Colon (tissue), 2 donors: ENCODE results near the gene MOCS1.

ENCODE experiments used
- FAIRE-seq: peaks from 2 replicates; lab custom pipeline; 2012; peaks lifted over from hg19 to GRCh38; lab: Jason Lieb, UNC
- donor health status: control.
- donor health status: control.

Gene MOCS1

GRCh38 chr6:39876111-39876510 is 58.2 kb downstream of the MOCS1 start:
- FAIRE-seq = no peak

- FAIRE-seq = no peak
These were observed 60.8 kb downstream of the MOCS1 start for GRCh38 chr6:39873439-39873838.

- no peak for FAIRE-seq
These were observed 63.3 kb downstream of the MOCS1 start for GRCh38 chr6:39870950-39871349.

GRCh38 chr6:39867592-39867991 is 66.7 kb downstream of the MOCS1 start:
- FAIRE-seq = no peak

GRCh38 chr6:39865011-39865888 is 69.0 kb downstream of the MOCS1 start:
- no peak for FAIRE-seq

GRCh38 chr6:39861663-39862062 is 72.6 kb downstream of the MOCS1 start:
- FAIRE-seq = no peak

- FAIRE-seq = no peak
These were observed 75.2 kb downstream of the MOCS1 start for GRCh38 chr6:39859025-39859424.

GRCh38 chr6:39855356-39855995 is 78.8 kb downstream of the MOCS1 start:
- FAIRE-seq = no peak
